ENCODE measurements around the gene ANKRD23.

- TF ChIP-seq ZNF274 (IDR thresholded peaks at IDR 0.05; ENCODE audit: low read depth, low read length) (no peak), YY1 (IDR thresholded peaks at IDR 0.05; ENCODE audit: insufficient read depth, insufficient read length) (no peak)
These were observed 1.9 kb downstream of the ANKRD23 start for GRCh38 chr2:96841701-96842495.

Data from NT2/D1 (cell line).